Ishikawa (cell line): ENCODE results near the gene ZNF609.

Experiments used
- CEBPB ChIP-seq: IDR thresholded peaks from 2 replicates; pipeline ENCODE4 v1.6.1; 2012
- EGR1 ChIP-seq: IDR thresholded peaks from 2 replicates; pipeline ENCODE4 v1.6.1; 2012
- EP300 ChIP-seq: IDR thresholded peaks from 2 replicates; pipeline ENCODE4 v1.6.1; 2012; ENCODE audit warnings: borderline replicate concordance
- FOXM1 ChIP-seq: IDR thresholded peaks from 2 replicates; pipeline ENCODE4 v1.6.1; 2012; ENCODE audit warnings: low read depth, borderline replicate concordance
- NFIC ChIP-seq: IDR thresholded peaks from 2 replicates; pipeline ENCODE4 v1.6.1; 2012
- RAD21 ChIP-seq: IDR thresholded peaks from 2 replicates; pipeline ENCODE4 v1.6.1; 2012; ENCODE audit warnings: low read depth
- TAF1 ChIP-seq: IDR thresholded peaks from 2 replicates; pipeline ENCODE4 v1.6.1; 2012; ENCODE audit warnings: low read depth, mild to moderate bottlenecking
- TCF12 ChIP-seq: IDR thresholded peaks from 2 replicates; pipeline ENCODE4 v1.6.1; 2012; ENCODE audit warnings: low read depth
- ZBTB7A ChIP-seq: IDR thresholded peaks from 2 replicates; pipeline ENCODE4 v1.6.1; 2012; ENCODE audit warnings: low read depth

DNA sequence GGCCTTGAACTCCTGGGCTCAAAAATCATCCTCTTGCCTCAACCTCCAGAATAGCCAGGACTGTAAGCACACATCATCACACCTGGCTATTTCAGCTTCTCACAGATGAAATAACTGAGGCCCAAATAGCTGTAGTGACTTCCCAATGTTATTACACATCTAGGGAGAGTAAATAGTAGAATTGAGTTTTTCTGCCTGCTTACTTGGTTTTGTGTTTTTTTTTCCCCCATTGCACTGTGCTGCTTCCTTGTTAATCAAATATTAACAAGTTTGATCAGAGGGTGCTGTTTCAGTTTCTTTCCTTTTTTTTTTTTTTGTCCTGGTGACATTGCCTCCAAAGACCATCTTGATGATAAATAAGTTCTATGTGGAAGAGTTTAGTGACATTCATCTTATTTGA is 23.4 kb downstream of the ZNF609 start:
- TF ChIP-seq TCF12 (no peak), CEBPB (no peak), EP300 (no peak), TAF1 (no peak), NFIC (no peak), ZBTB7A (no peak), FOXM1 (no peak), RAD21 (no peak), EGR1 (no peak)
